HG02623 (cell line): ENCODE results near the gene HYAL1.
A peak's percentile ranks its signal among the peaks of the same experiment; 100 is the strongest.
"Not testable (repeated sequence)": the region's sequence is repeated elsewhere in the genome, so short reads cannot be mapped to it uniquely, and the experiment has no call there.

Experiments used
- ATAC-seq: cut with Tn5 transposase; IDR thresholded peaks from one replicate; pipeline ENCODE4 v1.9.1; 2021; ENCODE audit warnings: moderate library complexity; ENCODE audit not compliant: unreplicated experiment

Gene HYAL1

DNA sequence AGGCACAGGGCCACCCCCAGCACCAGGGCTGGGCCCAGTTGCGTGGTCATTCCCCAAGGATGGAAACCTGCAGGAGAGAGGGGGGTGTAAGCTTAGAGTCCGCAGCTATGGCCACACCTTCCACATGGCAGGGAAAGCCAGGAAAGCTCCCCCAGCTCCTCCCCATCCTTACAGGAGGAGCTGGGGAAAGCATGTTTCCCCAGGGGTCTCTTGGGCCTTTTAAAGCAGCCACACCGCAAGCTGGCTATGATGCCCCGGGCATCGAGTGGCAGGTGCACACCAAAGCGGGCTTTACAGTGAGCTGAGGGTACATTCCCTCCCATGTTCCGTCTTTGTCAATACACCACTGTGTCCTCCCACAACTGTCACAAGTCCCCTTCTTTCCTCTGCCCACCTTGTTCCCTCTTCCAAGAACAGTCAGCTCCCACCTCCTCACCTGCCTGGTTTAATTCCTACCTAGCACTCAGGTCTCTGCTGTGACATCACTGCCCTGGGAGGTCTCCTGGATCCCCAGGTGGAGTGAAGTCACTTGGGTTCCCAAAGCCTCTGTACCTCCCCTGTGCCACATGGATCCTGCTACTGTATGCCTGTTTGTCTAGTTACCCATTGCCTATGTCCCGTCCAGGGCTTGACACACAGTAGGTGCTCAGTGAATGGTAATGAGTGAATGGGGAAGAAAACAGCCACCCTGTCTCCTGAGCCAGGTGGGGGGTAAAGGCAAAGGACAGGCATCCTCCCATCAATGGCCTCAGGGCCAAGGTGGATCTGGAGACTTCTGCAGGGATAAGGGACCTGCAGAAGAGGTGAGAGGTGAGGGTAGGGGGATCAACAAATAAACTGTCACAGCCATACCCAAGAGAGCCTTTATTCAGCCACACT is 7.6 kb downstream of the HYAL1 start:
- no peak for ATAC-seq

DNA sequence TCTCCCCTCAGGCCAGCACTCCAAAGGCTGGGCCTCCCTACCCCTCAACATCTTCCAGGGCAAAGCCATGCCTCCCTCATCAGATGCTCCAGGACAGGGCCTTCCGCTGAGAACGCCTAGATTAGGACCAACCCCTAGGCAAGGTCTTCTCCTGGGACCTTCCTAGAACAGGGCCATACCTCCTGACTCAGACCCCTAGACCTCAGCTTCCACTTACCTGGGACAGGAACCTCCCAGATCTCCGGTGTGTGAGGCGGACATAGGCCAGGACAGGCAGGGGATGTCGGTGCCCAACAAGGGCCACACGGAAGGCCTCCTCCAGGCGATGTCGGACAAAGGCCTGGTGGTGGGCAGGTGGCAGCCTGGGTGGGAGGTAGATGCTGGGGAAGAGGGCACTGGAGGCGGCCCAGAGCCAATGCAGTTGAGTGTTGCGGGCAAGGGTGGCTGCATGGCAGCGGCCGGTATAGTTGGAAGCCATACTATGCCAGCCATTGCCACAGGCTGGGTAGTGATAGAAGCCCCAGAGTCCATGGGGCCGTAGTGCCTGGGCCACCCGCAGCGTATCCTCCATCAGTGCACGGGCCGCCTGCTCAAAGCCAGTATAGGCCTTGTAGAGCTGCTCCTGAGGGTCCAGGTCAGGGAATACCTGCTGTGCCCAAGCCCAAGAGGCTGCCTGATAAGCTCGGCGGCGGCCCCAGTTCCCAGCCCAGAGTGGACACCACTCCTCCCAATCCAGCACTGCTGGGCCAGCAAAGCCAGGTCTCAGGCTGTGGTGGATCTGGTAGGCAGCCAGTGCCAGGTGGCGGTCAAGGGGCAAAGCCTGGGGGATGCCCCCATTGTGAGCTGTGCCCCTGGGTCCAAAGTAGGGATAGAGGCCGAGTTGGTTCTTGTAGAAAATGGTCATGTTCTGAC is 8.6 kb downstream of the HYAL1 start:
- ATAC-seq, result no peak

DNA sequence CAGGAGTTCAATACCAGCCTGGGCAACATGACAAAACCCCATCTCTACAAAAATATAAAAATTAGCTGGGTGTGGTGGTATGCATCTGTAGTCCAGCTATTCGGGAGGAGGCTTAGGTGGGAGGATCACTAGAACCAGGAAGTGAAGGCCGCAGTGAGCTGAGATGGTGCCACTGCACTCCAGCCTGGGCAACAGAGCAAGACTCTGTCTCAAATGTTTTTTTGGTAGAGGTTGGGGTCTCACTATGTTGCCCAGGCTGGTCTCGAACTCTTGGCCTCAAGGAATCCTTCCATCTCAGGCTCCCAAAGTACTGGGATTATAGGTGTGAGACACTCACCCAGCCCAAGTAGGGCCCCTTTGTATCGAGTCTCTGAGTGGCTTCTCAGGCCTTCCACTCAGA is 9.3 kb downstream of the HYAL1 start:
- no peak for ATAC-seq

DNA sequence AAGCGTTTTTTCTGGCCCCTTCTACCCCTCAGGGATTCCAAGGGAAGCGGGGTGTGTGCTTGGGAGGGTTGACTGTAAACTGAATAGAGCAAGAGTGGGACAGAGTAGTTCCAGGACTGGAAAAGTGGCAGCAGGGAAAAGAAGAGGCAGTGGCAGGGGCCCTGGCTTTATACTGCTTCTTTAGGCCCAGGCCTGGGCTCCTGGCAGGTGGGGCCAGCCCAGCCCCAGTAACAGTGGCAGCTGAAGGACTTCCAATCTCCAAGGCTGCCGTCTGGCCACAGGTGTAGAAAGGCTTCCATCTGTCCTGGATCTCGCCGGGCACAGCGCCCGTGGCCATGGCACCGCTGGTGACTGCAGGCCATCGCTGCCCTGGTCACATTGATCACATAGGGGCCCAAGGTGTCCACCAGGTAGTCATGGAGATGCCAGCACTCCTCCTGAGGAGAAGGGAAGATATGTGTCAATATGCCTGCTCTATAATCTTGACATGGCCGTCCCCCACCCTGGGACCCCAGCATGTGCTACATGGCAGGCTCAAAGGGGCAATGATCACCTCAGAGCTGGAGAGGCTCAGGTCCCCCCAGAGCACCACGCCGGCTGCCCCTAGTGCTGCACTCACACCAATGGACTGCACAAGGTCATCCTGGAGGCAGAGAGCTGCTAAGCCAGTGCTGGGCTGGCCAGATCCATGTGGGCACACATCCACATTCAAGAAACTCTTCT is 10.1 kb downstream of the HYAL1 start:
- ATAC-seq, result no peak

DNA sequence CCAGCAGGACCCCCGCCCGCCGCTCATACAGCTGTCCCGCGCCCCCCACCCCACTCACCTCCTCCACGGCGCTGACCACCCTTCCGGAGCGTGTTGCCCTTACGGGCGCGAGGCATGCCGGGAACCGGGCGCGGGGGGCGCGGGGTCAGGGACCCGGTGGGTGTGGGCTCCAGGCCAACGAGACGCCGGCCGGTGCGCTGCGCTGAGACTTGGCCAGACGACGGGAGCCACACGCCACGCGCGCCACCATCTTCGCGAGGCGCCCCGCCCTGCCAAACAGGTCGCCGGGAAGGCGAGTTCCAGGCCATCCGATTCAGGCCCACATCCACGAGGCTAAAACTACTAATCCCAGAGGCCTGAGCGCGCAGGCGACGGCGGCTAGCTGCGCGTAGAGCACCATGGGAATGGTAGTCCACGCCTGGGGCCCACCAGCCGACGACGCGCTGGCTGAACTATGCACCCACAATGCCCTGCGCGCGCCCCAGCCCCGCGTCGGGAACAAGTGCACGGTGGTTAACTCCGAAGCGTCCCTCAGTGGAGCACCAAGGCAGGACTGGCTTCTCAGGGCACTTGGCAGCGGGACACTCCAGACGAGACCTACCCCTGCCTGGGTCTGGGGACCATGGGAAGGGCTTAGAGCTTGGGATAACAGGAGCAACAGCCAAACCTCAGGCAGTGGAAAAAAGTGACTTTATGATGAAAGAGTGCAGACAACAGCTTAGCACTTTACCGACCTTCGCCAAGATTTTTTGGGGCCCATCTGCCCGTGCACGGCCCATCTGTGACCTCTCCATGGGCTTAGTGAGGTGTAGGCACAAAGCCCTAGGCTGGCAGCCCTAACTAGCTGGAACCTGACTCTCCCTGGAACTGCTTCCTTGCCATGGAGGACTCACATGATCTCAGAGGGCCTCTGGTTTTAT is 11.0 kb downstream of the HYAL1 start, which contains the start of gene IFRD2:
Gene IFRD2 (minus strand): TSS at position 271 of the 920 bp plus-strand sequence. CDS start 155 bp downstream, at position 116.
- peak; percentile 94 for ATAC-seq

GRCh38 chr3:50290161-50290641 is 13.2 kb downstream of the HYAL1 start:
- no peak for ATAC-seq

DNA sequence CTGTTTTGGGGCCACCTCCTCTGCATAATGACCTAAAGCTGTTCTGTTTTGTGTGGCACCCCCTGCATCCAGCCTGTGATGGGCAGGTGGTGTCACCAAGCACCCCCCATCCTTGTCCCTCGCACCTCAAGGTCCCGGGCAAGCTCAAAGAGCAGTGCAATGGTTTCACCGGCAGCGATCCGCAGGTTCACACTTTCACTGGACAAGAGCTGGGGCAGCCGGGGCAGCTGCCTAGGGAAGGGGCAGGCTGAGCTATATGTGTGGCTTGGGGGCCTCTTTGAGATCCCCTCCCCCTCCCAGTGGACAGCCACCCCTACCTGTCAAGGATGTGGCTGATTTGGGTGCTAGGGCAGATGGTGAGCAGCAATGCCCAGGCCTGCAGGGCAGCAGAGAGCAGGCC is 14.2 kb downstream of the HYAL1 start:
- ATAC-seq, result no peak

- no peak for ATAC-seq
Measured at GRCh38 chr3:50288387-50289007, 14.9 kb downstream of the HYAL1 start.

DNA sequence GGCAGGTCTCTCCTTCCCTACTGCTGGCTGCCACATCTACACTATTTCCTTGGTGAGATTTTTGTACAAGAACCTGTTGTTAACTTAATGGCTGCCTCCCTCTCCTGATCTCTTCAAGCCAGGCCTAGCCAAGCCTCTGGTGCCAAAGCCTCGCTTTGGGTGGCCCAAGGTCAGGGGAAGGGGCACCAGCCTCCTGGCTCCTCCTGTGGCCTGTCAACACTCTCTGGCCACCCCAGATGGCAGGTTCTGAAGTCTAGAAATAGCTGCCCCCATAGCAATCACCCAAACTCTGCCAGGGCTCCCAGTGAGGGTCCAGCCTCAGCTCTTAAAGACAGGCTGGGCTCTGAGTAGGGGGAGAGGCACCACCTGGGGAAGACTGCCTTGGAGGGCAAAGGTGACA is 16.1 kb downstream of the HYAL1 start:
- ATAC-seq, result no peak

DNA sequence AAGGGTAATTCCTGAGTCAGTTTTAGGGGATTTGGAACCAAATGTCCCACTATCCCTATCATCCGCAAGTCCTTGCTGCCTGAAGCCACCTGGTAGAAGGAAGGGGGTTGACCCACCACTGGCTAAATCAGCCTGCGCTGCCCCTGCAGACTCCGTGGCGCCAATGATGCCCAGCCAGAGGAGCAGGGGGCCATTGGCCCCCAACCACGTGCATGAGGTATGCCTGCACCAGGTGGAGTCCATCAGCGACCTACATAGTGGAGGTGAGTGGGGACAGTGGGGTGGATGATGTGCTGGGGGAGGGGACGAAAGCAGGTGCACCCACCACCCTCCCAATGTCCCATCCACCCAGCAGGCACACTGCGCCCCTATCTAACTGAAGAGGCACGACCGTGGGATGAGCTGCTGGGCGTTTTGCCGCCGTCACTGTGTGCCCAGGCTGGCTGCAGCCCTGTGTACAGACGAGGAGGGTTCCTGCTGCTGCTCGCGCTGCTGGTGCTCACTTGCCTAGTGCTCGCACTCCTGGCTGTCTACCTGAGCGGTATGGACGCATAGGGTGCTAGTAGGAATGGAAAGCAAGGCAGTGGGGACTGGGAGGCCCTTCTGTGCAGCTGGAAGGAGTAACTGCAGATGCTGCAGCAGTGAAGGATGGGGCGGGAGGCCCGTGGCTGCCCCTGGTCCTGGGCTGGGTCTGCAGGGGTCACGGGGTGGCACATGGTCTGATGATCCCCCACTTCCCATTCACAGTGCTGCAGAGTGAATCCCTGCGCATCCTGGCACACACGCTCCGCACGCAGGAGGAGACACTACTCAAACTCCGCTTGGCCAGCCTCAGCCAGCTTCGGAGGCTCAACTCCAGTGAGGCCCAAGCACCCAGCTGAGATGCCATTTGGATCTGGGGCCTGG is 16.8 kb downstream of the HYAL1 start:
- no peak for ATAC-seq

DNA sequence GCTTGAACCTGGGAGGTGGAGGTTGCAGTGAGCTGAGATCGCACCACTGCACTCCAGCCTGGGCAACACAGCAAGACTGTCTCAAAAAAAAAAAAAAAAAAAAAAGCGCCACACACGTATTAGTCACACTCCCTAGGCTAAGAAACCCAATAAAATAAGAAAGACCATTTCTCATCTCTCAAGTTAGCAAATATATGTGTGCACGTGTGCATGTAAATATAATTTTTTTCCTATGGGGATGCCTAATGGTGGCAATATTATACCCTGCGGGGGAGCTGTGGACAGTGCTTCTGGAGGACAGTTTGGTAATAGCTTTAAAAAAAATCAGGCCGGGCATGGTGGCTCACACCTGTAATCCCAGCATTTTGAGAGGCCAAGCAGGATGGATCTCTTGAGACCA is 19.3 kb downstream of the HYAL1 start:
- not testable (repeated sequence) for ATAC-seq

- no peak for ATAC-seq
Measured at GRCh38 chr3:50279255-50280016, 23.9 kb downstream of the HYAL1 start.

DNA sequence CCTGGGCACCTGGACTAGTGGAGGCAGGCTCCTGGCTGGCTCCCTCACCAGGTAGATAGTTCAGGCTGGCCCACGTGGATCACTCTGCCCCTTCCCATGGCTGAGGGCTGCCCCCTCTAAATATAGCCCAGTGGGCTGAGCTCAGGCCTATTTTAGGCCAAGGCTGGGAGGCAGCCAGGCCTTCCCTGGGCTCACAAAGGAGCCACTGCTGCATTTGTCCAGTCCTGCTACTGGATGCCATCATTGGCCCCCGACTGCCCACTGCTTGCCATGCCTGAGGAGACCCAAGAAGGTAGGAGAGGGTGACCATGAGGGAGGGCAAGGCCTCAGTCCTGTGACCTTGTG is 24.5 kb downstream of the HYAL1 start, which contains the start of gene LSMEM2:
Gene LSMEM2 (plus strand): TSS at position 208 of the 345 bp plus-strand sequence. CDS start 27 bp downstream, at position 235.
- ATAC-seq, result no peak

DNA sequence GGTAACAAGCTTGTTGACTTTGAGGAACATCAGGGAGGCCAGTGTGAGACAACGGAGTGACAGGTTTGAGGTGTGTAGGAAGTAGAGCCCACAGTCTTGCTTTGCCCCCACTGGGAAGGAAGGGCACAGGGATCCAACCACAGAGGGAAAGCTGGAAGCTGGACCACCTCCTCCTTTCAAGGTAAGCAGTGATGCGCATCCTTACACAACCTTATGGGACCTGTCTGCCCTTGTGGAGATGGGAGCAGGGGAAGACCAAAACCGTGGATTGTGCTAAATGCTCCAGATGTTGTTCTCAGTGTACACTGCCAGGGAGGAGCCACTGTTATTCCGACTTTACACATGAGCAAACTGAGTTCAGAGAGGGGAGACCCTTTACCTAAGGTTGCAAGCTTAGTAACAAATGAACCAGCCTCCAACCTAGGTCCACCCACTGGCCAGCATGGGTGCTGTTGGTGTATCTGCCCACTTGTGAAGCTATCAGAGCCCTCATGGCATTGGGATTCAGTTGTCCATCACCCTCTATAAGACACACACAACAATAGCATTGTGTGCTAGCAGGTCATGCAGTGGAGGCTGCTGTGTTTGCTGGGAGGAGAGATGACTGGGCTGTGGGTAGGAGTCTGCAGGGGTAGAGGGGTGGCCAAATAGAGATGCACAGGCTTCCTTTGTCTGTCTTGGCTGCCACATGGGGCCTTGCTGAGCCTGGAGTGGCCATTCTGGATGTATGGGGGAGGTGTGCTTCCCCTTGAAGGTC is 25.1 kb downstream of the HYAL1 start:
- ATAC-seq, result no peak

DNA sequence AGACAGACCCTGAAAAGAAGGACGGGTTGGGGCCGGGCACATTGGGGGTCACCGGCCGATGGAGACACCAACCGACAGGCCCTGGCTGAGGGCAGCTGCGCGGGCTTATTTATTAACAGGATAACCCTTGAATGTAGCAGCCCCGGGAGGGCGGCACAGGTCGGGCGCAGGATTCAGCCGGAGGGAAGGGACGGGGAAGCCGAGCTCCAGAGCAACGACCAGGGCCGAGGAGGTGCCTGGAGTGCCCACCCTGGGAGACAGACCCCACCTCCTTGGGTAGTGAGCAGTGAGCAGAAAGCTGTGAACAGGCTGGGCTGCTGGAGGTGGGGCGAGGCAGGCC is 26.6 kb downstream of the HYAL1 start:
- ATAC-seq, result no peak

GRCh38 chr3:50275996-50276761 is 27.2 kb downstream of the HYAL1 start:
- ATAC-seq, result no peak
